ENCODE measurements around the gene BEAN1. TPM values are rescaled to one million over a fixed set of nuclear protein-coding genes. Genes with fewer than 3 reads are reported as not detected.
A peak's percentile ranks its signal among the peaks of the same experiment; 100 is the strongest.

Gene BEAN1
- total RNA-seq, 1 experiment from 2014 or later: 0.24 TPM

GRCh38 chr16:66402591-66403230 lies 24.4 kb upstream of the BEAN1 start:
- no CpG with 5 or more reads among the region's 61 CpGs for WGBS (ENCODE audit: extremely low coverage, insufficient read length, low lambda C conversion rate)
- Mint-ChIP-seq H3K9me3 (peaks cover 5 to 6% of the 10 kb centered on the region in 2 experiments; a peak in 3 of 5 replicates), H3K4me1 (peaks cover 20 to 28% of the 10 kb centered on the region in 2 experiments), H3K36me3 (ENCODE audit: insufficient read depth in 1 of 3, low read depth in 3 of 3) (no peaks in the 10 kb centered on the region; a peak in 1 of 7 replicates), H3K27me3 (ENCODE audit: low read depth) (peaks cover 26% of the 10 kb centered on the region), H3K4me3 (no peak overlapping the region), H3K27ac (peak overlapping the region in 1 of 3 experiments; percentile 74; a peak in 1 of 7 replicates)
- Histone ChIP-seq H3K9ac (ENCODE audit: extremely low read depth, insufficient read length, low read length) (no peak overlapping the region), H3K4me1 (ENCODE audit: insufficient read depth, low read length) (peaks cover 3% of the 10 kb centered on the region), H2BK15ac (ENCODE audit: low read depth, low read length) (no peak overlapping the region), H2AFZ (ENCODE audit: low read length) (no peak overlapping the region), H3K18ac (ENCODE audit: insufficient read length, low read depth, low read length) (no peak overlapping the region), H3K79me2 (ENCODE audit: insufficient read depth, low read length) (no peaks in the 10 kb centered on the region), H2BK120ac (ENCODE audit: low read depth, low read length, poor library complexity, severe bottlenecking) (no peak overlapping the region), H2BK5ac (ENCODE audit: insufficient read length, low read length) (no peak overlapping the region), H3T11ph (ENCODE audit: low read length) (no peak overlapping the region), H2AK5ac (ENCODE audit: insufficient read length, low read length) (no peak overlapping the region), H4K8ac (replicated peaks; ENCODE audit: insufficient read length, low read depth, low read length) (no peak overlapping the region), H3K79me1 (ENCODE audit: insufficient read depth, low read depth, low read length, poor library complexity, severe bottlenecking) (no peaks in the 10 kb centered on the region), H4K20me1 (ENCODE audit: control insufficient read depth, insufficient read depth, insufficient read length) (no peaks in the 10 kb centered on the region), H3K27me3 (ENCODE audit: insufficient read depth, low read length) (no peaks in the 10 kb centered on the region), H3K23me2 (ENCODE audit: insufficient read length, low read depth, low read length, poor library complexity, severe bottlenecking) (peaks cover 4% of the 10 kb centered on the region), H4K5ac (ENCODE audit: insufficient read length, low read depth, low read length) (no peak overlapping the region), H3K4ac (ENCODE audit: low read depth, low read length) (no peak overlapping the region), H3K14ac (ENCODE audit: insufficient read depth, low read length) (no peak overlapping the region), H3K4me2 (ENCODE audit: insufficient read depth, insufficient read length, low read length) (no peak overlapping the region), H4K91ac (ENCODE audit: insufficient read length, low read depth, low read length) (no peak overlapping the region), H3K23ac (ENCODE audit: insufficient read length, low read depth, low read length) (no peak overlapping the region), H3K9me3 (ENCODE audit: control insufficient read depth, low read depth, low read length) (no peaks in the 10 kb centered on the region), H3K56ac (ENCODE audit: insufficient read length, low read depth, low read length) (no peak overlapping the region), H2BK20ac (ENCODE audit: low read depth, low read length, poor library complexity, severe bottlenecking) (no peak overlapping the region), H2BK12ac (ENCODE audit: insufficient read length, low read depth, low read length) (no peak overlapping the region), H3K27ac (ENCODE audit: insufficient read length, low read depth, low read length) (no peak overlapping the region)
- DNase-seq: no peak
- TF ChIP-seq, protein P1, sequence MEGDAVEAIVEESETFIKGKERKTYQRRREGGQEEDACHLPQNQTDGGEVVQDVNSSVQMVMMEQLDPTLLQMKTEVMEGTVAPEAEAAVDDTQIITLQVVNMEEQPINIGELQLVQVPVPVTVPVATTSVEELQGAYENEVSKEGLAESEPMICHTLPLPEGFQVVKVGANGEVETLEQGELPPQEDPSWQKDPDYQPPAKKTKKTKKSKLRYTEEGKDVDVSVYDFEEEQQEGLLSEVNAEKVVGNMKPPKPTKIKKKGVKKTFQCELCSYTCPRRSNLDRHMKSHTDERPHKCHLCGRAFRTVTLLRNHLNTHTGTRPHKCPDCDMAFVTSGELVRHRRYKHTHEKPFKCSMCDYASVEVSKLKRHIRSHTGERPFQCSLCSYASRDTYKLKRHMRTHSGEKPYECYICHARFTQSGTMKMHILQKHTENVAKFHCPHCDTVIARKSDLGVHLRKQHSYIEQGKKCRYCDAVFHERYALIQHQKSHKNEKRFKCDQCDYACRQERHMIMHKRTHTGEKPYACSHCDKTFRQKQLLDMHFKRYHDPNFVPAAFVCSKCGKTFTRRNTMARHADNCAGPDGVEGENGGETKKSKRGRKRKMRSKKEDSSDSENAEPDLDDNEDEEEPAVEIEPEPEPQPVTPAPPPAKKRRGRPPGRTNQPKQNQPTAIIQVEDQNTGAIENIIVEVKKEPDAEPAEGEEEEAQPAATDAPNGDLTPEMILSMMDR (conservative IDR thresholded peaks at IDR 0.05): no peak
